DMS153 (cell line): ENCODE results near the gene ZDHHC14.

Source experiments
- DNase-seq: peaks from one replicate; lab custom pipeline; 2025; lab: John Stamatoyannopoulos, UW

Gene ZDHHC14

GRCh38 chr6:157622427-157622826 lies 241.4 kb downstream of the ZDHHC14 start:
- no peak for DNase-seq

- DNase-seq = no peak
These were observed 244.1 kb downstream of the ZDHHC14 start for GRCh38 chr6:157625111-157625510.

- DNase-seq = no peak
These were observed 244.8 kb downstream of the ZDHHC14 start for GRCh38 chr6:157625764-157626163.

- no peak for DNase-seq
These were observed 246.4 kb downstream of the ZDHHC14 start for GRCh38 chr6:157627195-157627966.

- DNase-seq = no peak
These were observed 247.5 kb downstream of the ZDHHC14 start for GRCh38 chr6:157628463-157628862.

GRCh38 chr6:157629220-157629619 lies 248.2 kb downstream of the ZDHHC14 start:
- no peak for DNase-seq

GRCh38 chr6:157630463-157631080 lies 249.6 kb downstream of the ZDHHC14 start:
- DNase-seq = no peak

- no peak for DNase-seq
These were observed 250.4 kb downstream of the ZDHHC14 start for GRCh38 chr6:157631412-157631811.

- DNase-seq = no peak
These were observed 251.0 kb downstream of the ZDHHC14 start for GRCh38 chr6:157631838-157632614.

GRCh38 chr6:157632821-157633220 lies 251.8 kb downstream of the ZDHHC14 start:
- DNase-seq = no peak

GRCh38 chr6:157634546-157634945 lies 253.6 kb downstream of the ZDHHC14 start:
- no peak for DNase-seq

- DNase-seq = no peak
These were observed 254.6 kb downstream of the ZDHHC14 start for GRCh38 chr6:157635388-157636244.

- no peak for DNase-seq
These were observed 256.5 kb downstream of the ZDHHC14 start for GRCh38 chr6:157637516-157637915.

- DNase-seq = no peak
These were observed 257.1 kb downstream of the ZDHHC14 start for GRCh38 chr6:157637941-157638662.

GRCh38 chr6:157638779-157639178 lies 257.8 kb downstream of the ZDHHC14 start:
- DNase-seq = no peak

- no peak for DNase-seq
These were observed 259.9 kb downstream of the ZDHHC14 start for GRCh38 chr6:157640746-157641451.

GRCh38 chr6:157641837-157642236 lies 260.8 kb downstream of the ZDHHC14 start:
- no peak for DNase-seq

GRCh38 chr6:157642736-157643135 lies 261.7 kb downstream of the ZDHHC14 start:
- no peak for DNase-seq

GRCh38 chr6:157644043-157644810 lies 263.2 kb downstream of the ZDHHC14 start:
- no peak for DNase-seq
